HG03025 (cell line): ENCODE measurements around the gene ANXA6.

ENCODE experiments used
- ATAC-seq: cut with Tn5 transposase; IDR thresholded peaks from one replicate; pipeline ENCODE4 v1.9.1; 2021; ENCODE audit warnings: mild to moderate bottlenecking, moderate library complexity; ENCODE audit not compliant: unreplicated experiment, low FRiP score

The ANXA6 gene

DNA sequence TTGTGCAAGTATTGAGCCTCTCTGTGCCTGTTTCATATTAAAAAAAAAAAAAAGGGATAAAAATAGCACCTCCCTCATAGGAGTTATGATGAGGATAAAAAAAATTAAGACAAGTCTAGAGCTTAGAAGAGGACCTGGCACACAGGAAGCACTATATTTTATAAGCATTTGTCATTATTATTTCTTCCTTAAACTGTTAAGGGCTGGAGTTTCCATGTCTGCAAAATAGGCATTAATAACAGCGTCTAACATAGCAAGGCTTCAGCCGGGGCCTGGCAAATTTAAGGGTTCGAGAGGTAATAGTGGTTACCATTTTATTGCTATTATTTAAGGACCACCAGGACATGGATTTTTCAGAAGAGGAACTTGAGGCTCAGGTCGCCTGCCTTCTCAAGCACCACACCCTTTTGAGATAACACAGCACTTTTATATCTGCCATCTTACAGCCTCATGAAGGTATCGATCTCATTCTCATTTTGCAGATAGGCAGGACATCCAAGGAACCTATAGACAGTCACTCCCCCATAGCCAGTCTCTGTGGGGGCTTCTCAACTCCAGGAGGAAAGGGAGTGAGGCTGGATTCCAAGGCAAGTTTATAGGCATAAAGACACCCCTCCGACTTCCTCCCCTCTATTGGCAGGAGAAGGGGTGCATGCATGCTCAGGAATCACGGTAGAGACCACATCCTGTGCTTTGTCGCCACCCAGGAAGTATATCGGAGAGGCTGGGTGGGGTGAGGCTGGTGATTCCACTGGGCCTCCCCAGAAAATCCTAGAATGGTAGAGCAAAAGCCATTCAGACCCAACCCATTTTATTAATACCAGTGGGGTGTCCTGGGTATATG lies 2.4 kb downstream of the ANXA6 start:
- ATAC-seq, result no peak

GRCh38 chr5:151153766-151154272 lies 3.8 kb downstream of the ANXA6 start:
- ATAC-seq, result no peak

GRCh38 chr5:151153300-151153699 lies 4.3 kb downstream of the ANXA6 start:
- no peak for ATAC-seq

DNA sequence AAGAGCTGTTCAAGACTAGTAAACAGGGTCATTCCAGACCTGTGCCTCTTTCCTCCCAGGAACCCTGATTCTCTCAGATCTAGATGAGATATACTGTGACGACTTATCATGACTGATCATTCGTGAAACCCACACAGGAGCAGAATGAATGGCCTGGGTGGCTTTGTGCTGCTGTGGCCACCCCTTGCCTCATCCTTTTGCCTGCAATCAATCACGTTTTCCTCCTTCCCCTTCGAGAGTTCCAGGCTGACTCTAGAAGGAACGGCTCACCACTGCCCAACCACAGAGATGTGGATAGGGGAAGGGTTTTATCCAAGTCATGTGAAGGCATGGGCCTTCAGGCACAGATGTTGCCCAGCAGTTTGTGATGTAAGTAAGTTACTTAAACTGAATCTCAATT lies 5.8 kb downstream of the ANXA6 start:
- ATAC-seq, result no peak

GRCh38 chr5:151151263-151151660 lies 6.3 kb downstream of the ANXA6 start:
- ATAC-seq, result no peak

DNA sequence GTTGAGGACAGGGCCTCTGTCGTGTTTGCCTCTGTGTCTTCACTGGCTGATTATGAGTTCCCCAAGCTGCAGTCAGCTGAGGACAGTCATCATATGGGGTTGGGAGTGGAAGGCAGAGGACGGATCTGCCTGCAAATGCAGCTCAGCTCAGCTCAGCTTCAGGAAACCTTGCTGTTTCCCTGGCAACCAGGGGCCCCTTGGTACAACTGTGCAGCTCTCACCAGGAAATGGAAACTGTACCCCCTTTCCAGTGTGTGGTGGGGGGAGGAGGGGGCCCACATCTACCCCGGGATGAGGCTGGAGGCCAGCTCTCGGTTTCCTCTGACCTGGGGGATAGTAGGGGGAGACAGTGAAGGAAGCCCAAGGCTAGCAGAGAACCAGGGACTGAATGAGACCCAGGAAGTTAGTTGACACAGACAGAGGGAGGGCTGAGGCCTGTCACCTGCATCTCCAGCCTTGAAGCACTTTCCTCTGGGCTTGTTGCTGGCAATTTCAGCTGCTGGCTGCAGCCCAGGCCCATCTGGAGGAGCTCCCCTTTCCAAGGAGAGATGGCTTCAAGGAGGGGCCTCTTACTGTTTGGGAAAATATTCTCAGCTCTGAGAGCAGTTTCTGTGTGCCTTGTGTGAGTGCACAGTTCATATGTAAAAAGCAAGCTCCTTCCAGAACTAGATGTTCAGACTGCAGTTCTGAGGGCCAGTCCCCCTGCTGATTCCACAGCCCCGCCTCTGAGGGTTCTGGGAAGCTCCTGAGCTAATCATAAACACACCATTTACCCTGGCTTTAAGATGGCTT lies 6.9 kb downstream of the ANXA6 start:
- ATAC-seq, result peak; percentile 55

- no peak for ATAC-seq
Observed at GRCh38 chr5:151148583-151148982, 9.0 kb downstream of the ANXA6 start.

- no peak for ATAC-seq
Observed at GRCh38 chr5:151147033-151147432, 10.5 kb downstream of the ANXA6 start.

DNA sequence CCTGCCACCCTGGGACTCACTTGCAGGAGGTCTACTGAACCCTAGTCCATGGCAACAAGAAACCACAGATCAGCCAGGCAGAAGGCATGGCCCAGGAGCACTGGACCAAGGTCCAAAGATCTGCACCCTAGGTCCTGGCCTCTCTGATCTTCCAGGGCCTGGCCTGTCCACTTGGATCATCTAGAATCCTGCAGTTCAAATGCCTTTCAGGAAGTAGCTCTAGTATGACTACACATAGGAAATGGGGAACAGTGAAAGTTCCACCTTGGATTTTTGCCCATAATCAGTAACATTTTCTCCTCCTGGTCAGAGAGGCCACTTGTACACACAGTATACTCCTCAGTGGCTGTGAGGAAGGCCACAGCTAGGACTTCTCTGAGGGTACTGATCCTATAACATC lies 11.5 kb downstream of the ANXA6 start:
- ATAC-seq, result no peak

DNA sequence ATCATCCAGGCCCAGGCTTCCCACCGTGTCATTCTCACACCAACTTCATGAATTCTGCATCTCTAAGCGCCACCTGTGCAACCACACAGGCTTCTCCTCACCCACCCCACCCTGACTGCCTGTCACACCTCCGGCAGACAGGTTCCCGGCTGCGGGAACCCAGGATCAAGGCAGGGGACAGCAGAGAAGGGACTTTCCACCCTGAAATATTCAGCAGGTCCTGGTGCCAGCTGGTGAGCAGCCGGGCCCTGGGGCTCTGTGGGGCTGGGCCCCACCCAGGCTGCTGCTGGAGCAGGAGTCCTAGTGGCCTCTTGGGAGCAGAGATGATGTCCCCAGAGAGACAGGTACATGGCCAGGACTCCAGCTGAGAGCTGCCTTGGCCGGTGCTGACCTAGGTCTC lies 12.7 kb downstream of the ANXA6 start:
- ATAC-seq, result no peak

- ATAC-seq, result no peak
Observed at GRCh38 chr5:151144275-151144674, 13.3 kb downstream of the ANXA6 start.

GRCh38 chr5:151143645-151144044 lies 13.9 kb downstream of the ANXA6 start:
- no peak for ATAC-seq

GRCh38 chr5:151142933-151143332 lies 14.6 kb downstream of the ANXA6 start:
- no peak for ATAC-seq

DNA sequence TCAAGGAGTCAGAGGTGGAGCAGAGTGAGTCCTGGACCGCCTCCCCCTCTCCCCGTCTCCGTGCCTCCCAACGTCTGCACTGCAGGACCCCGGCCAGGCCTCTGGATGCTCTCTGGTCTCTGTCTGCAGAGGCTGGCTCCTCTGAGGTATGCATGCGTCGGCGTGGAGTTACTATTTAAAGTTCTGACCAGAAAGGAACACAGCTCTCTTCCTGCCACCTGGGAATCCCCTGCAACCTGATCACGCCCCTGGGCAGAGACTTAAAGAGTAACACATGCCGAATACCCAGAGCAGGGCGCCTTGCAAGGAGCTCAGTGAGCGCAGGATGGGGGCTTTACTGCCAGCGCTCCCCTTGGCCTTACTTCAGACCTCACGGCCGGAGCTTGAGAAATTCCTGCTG lies 16.0 kb downstream of the ANXA6 start:
- ATAC-seq, result peak; percentile 80

GRCh38 chr5:151140686-151141459 lies 16.7 kb downstream of the ANXA6 start:
- ATAC-seq, result no peak

- ATAC-seq, result no peak
Observed at GRCh38 chr5:151139646-151140045, 17.9 kb downstream of the ANXA6 start.

DNA sequence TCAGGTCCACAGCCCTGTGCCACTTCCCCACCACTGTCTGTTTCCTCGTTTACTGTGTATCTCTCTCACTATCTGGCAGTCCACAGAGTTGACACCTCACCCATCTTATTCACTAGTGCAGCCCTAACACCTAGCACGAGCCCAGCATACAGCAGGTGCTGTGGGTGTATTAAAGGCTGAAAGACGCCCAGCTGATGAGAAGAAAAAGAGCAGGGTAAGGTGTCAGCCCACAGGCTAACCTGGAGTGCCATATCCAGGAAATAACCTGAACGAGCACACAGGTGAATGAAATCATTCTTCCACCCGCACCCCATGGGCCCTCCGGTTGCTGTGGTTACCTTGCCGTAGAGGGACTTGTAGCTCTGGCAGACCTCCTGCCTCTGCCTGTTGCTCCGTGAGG lies 18.6 kb downstream of the ANXA6 start:
- no peak for ATAC-seq

DNA sequence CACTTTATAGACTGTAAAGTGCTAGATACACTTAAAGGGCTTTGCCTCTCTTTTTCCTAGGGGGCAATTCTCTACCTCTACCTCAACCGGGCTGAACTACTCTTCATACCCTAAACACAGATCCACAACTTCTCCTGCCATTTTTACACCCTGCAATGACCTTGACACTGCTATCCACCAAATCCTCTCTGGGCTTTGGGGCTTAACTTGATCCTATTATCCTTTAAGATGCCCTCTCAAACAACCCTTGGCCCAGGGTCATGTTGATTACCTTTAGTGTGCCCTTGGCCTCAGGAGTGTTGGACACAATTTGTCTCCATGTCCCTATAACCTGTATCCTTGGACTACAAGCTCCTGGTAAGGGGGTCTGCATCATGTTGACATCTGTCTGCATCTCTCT lies 19.5 kb downstream of the ANXA6 start:
- no peak for ATAC-seq

GRCh38 chr5:151137067-151137825 lies 20.3 kb downstream of the ANXA6 start:
- no peak for ATAC-seq

GRCh38 chr5:151134228-151134627 lies 23.4 kb downstream of the ANXA6 start:
- peak; percentile 75 for ATAC-seq
